ENCODE results near the gene PPIP5K2.
"Not testable (repeated sequence)": the region's sequence is repeated elsewhere in the genome, so short reads cannot be mapped to it uniquely, and the experiment has no call there.

Gene PPIP5K2

GRCh38 chr5:103210952-103211351, 90.9 kb downstream of the PPIP5K2 start:
- DNase-seq: no peak

- peak in 1 of 2 donors; percentile 74 for DNase-seq
Observed at GRCh38 chr5:103211576-103212561, 91.8 kb downstream of the PPIP5K2 start.

GRCh38 chr5:103216137-103216536, 96.0 kb downstream of the PPIP5K2 start:
- DNase-seq: no peak

- DNase-seq: no peak
Observed at GRCh38 chr5:103216697-103217096, 96.6 kb downstream of the PPIP5K2 start.

GRCh38 chr5:103217101-103217500, 97.0 kb downstream of the PPIP5K2 start:
- DNase-seq: no peak

GRCh38 chr5:103218164-103218563, 98.1 kb downstream of the PPIP5K2 start:
- DNase-seq: no peak

- not testable (repeated sequence) for DNase-seq
Observed at GRCh38 chr5:103219074-103219473, 99.0 kb downstream of the PPIP5K2 start.

GRCh38 chr5:103223031-103223955, 103.2 kb downstream of the PPIP5K2 start:
- DNase-seq: no peak

- peak in 1 of 2 donors; percentile 81 for DNase-seq
Observed at GRCh38 chr5:103224118-103224893, 104.2 kb downstream of the PPIP5K2 start.

GRCh38 chr5:103224894-103225246, 104.8 kb downstream of the PPIP5K2 start:
- no peak for DNase-seq

- DNase-seq: no peak
Observed at GRCh38 chr5:103228061-103228460, 108.0 kb downstream of the PPIP5K2 start.

GRCh38 chr5:103228588-103228987, 108.5 kb downstream of the PPIP5K2 start:
- no peak for DNase-seq

- peak in 1 of 2 donors; percentile 32 for DNase-seq
Observed at GRCh38 chr5:103232393-103232999, 112.4 kb downstream of the PPIP5K2 start.

GRCh38 chr5:103234239-103234975, 114.3 kb downstream of the PPIP5K2 start:
- no peak for DNase-seq

GRCh38 chr5:103235891-103236290, 115.8 kb downstream of the PPIP5K2 start:
- no peak for DNase-seq

- DNase-seq: no peak
Observed at GRCh38 chr5:103237778-103238177, 117.7 kb downstream of the PPIP5K2 start.

- no peak for DNase-seq
Observed at GRCh38 chr5:103243665-103244064, 123.6 kb downstream of the PPIP5K2 start.

- no peak for DNase-seq
Observed at GRCh38 chr5:103244398-103244797, 124.3 kb downstream of the PPIP5K2 start.

- no peak for DNase-seq
Observed at GRCh38 chr5:103245761-103246160, 125.7 kb downstream of the PPIP5K2 start.

GRCh38 chr5:103247118-103247517, 127.0 kb downstream of the PPIP5K2 start:
- DNase-seq: no peak

GRCh38 chr5:103249068-103249467, 129.0 kb downstream of the PPIP5K2 start:
- no peak for DNase-seq

All from bone marrow (tissue), 2 donors.